HepG2 (cell line): ENCODE data around the gene ABCF1. TPM values are rescaled to one million over a fixed set of nuclear protein-coding genes. Genes with fewer than 3 reads are reported as not detected.
A peak's percentile ranks its signal among the peaks of the same experiment; 100 is the strongest.

ENCODE experiments used
- AGO2 ChIP-seq: fragments of 200-400 bp; formaldehyde crosslinking; optimal IDR thresholded peaks from 2 replicates; pipeline ENCODE3; 2017; ENCODE audit warnings: mild to moderate bottlenecking, low read depth, low read length, moderate library complexity
- ARNTL ChIP-seq: sonication (generic); formaldehyde crosslinking; IDR thresholded peaks from 2 replicates; pipeline ENCODE4 v1.4.0; 2020; ENCODE audit warnings: mild to moderate bottlenecking, missing genetic modification reagents
- DPF2 ChIP-seq: sonication (generic); formaldehyde crosslinking; IDR thresholded peaks from 2 replicates; pipeline ENCODE4 v1.4.0; 2020; ENCODE audit warnings: mild to moderate bottlenecking, low read depth, missing genetic modification reagents, borderline replicate concordance
- HMGXB3 ChIP-seq: sonication (generic); formaldehyde crosslinking; IDR thresholded peaks from 2 replicates; pipeline ENCODE4 v1.4.0; 2020; ENCODE audit warnings: missing genetic modification reagents, borderline replicate concordance
- KDM2A ChIP-seq: sonication (generic); formaldehyde crosslinking; IDR thresholded peaks from 2 replicates; pipeline ENCODE4 v1.4.0; 2020; ENCODE audit warnings: low read depth, missing genetic modification reagents, borderline replicate concordance
- MYPOP ChIP-seq: sonication (generic); formaldehyde crosslinking; IDR thresholded peaks from 2 replicates; pipeline ENCODE4 v1.8.1; 2023; ENCODE audit warnings: mild to moderate bottlenecking, moderate library complexity, missing genetic modification reagents
- ZBTB34 ChIP-seq: sonication (generic); formaldehyde crosslinking; IDR thresholded peaks from 2 replicates; pipeline ENCODE4 v1.8.0; 2022; ENCODE audit warnings: mild to moderate bottlenecking, missing genetic modification reagents
- ZFYVE20 ChIP-seq: sonication (generic); formaldehyde crosslinking; IDR thresholded peaks from 2 replicates; pipeline ENCODE4 v1.8.0; 2023; ENCODE audit warnings: low read depth, mild to moderate bottlenecking, moderate library complexity, missing genetic modification reagents, borderline replicate concordance
- ZNF546 ChIP-seq: sonication (generic); formaldehyde crosslinking; conservative IDR thresholded peaks from 2 replicates; pipeline ENCODE4 v1.8.1; 2023; ENCODE audit warnings: mild to moderate bottlenecking, missing genetic modification reagents
- ZNF563 ChIP-seq: sonication (generic); formaldehyde crosslinking; IDR thresholded peaks from 2 replicates; pipeline ENCODE4 v1.8.0; 2022; ENCODE audit warnings: mild to moderate bottlenecking, moderate library complexity, missing genetic modification reagents
- ZNF567 ChIP-seq: sonication (generic); formaldehyde crosslinking; IDR thresholded peaks from 2 replicates; pipeline ENCODE4 v1.8.1; 2023; ENCODE audit warnings: mild to moderate bottlenecking, missing genetic modification reagents, borderline replicate concordance
- ZNF619 ChIP-seq: sonication (generic); formaldehyde crosslinking; IDR thresholded peaks from 2 replicates; pipeline ENCODE4 v1.4.0; 2020; ENCODE audit warnings: mild to moderate bottlenecking, missing genetic modification reagents
- ZSCAN22 ChIP-seq: sonication (generic); formaldehyde crosslinking; IDR thresholded peaks from 2 replicates; pipeline ENCODE4 v1.4.0; 2020; ENCODE audit warnings: mild to moderate bottlenecking, missing genetic modification reagents
- polyA plus RNA-seq, 8 experiments: library from polyadenylated mRNA; depleted of rRNA in 3 of 8; stranded (reverse) in 7 of 8; unstranded in 1 of 8; fragments of >200 nt; fragmentation: Illumina TruSeq in 4 of 8; extraction: Trizol in 4 of 8; gene quantifications; 2 replicates each; pipeline versions ENCODE4 v1.2.1 to v1.2.3, GENCODE V29; 2011 to 2016; ENCODE audit warnings: low read depth in 4 of 8, missing spikeins in 1 of 8, mixed read lengths in 1 of 8; ENCODE audit not compliant: insufficient read depth in 1 of 8
- total RNA-seq, 5 experiments: library from RNA; depleted of rRNA; stranded (reverse); fragments of >200 nt; fragmentation: Illumina TruSeq; extraction: Trizol; gene quantifications; 2 replicates each; pipeline ENCODE4 v1.2.3, GENCODE V29; 2016; ENCODE audit warnings: low read depth in 1 of 5
- TF ChIP-seq, protein P1 (sequence below): sonication (generic); formaldehyde crosslinking; IDR thresholded peaks from 2 replicates; pipeline ENCODE4 v1.4.0; 2020; ENCODE audit warnings: missing genetic modification reagents, borderline replicate concordance
- TF ChIP-seq, protein P2 (sequence below): sonication (generic); formaldehyde crosslinking; IDR thresholded peaks from 2 replicates; pipeline ENCODE4 v1.4.0; 2020; ENCODE audit warnings: missing genetic modification reagents, mild to moderate bottlenecking, borderline replicate concordance
- TF ChIP-seq, protein P3 (sequence below): sonication (generic); formaldehyde crosslinking; IDR thresholded peaks from 2 replicates; pipeline ENCODE4 v1.8.0; 2023; ENCODE audit warnings: mild to moderate bottlenecking, missing genetic modification reagents

Gene ABCF1
- total and polyA plus RNA-seq, 2 of the 13 experiments (the other 11 are each of a cell fraction or from before 2014, with no cell fraction given) = 25.4 to 98.9 TPM

DNA sequence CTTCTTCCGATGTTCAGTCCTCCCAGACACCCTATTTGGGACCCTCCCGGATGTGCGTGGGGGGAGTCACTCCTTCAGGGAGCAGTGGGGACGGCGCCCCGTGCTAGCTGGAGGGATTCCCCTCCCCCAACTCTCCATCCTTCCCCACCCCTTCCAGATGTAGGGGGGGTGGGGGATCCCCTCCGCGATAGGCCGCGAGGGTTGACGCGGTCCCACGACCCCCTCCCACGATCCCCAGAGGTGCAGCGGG, 15.5 kb upstream of the ABCF1 start (continued):
- TF ChIP-seq, protein P1, sequence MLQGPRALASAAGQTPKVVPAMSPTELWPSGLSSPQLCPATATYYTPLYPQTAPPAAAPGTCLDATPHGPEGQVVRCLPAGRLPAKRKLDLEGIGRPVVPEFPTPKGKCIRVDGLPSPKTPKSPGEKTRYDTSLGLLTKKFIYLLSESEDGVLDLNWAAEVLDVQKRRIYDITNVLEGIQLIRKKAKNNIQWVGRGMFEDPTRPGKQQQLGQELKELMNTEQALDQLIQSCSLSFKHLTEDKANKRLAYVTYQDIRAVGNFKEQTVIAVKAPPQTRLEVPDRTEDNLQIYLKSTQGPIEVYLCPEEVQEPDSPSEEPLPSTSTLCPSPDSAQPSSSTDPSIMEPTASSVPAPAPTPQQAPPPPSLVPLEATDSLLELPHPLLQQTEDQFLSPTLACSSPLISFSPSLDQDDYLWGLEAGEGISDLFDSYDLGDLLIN (CRISPR knock-in tag) = 0 out of 2 replicates have a peak, but pooled peaks have one; percentile 9
- TF ChIP-seq ZBTB34 (CRISPR knock-in tag) = 0 out of 2 replicates have a peak, but pooled peaks have one; percentile 27
- TF ChIP-seq ZFYVE20 (CRISPR knock-in tag) = no peak
- peak; percentile 67; the same call in 1 of the 2 replicates for TF ChIP-seq ZSCAN22 (CRISPR knock-in tag)
- TF ChIP-seq ARNTL (CRISPR knock-in tag) = 0 out of 2 replicates have a peak, but pooled peaks have one; percentile 17
- TF ChIP-seq, protein P2, sequence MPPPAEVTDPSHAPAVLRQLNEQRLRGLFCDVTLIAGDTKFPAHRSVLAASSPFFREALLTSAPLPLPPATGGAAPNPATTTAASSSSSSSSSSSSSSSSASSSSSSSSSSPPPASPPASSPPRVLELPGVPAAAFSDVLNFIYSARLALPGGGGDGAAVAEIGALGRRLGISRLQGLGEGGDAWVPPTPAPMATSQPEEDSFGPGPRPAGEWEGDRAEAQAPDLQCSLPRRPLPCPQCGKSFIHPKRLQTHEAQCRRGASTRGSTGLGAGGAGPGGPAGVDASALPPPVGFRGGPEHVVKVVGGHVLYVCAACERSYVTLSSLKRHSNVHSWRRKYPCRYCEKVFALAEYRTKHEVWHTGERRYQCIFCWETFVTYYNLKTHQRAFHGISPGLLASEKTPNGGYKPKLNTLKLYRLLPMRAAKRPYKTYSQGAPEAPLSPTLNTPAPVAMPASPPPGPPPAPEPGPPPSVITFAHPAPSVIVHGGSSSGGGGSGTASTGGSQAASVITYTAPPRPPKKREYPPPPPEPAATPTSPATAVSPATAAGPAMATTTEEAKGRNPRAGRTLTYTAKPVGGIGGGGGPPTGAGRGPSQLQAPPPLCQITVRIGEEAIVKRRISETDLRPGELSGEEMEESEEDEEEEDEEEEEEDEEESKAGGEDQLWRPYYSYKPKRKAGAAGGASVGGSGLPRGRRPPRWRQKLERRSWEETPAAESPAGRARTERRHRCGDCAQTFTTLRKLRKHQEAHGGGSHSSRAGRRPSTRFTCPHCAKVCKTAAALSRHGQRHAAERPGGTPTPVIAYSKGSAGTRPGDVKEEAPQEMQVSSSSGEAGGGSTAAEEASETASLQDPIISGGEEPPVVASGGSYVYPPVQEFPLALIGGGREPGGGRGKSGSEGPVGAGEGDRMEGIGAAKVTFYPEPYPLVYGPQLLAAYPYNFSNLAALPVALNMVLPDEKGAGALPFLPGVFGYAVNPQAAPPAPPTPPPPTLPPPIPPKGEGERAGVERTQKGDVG (CRISPR knock-in tag) = peak; percentile 3; the same call in 1 of the 2 replicates
- TF ChIP-seq HMGXB3 = no peak
- peak; percentile 39; the same call in 1 of the 2 replicates for TF ChIP-seq MYPOP (CRISPR knock-in tag)
- TF ChIP-seq, protein P3, sequence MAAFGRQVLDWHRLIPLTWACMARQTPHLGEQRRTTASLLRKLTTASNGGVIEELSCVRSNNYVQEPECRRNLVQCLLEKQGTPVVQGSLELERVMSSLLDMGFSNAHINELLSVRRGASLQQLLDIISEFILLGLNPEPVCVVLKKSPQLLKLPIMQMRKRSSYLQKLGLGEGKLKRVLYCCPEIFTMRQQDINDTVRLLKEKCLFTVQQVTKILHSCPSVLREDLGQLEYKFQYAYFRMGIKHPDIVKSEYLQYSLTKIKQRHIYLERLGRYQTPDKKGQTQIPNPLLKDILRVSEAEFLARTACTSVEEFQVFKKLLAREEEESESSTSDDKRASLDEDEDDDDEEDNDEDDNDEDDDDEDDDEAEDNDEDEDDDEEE (CRISPR knock-in tag) = 0 out of 2 replicates have a peak, but pooled peaks have one; percentile 84
- TF ChIP-seq ZNF567 (CRISPR knock-in tag) = 0 out of 2 replicates have a peak, but pooled peaks have one; percentile 5
- TF ChIP-seq ZNF563 (CRISPR knock-in tag) = peak; percentile 19; the same call in 1 of the 2 replicates
- no peak for TF ChIP-seq KDM2A (CRISPR knock-in tag)
- 0 out of 2 replicates have a peak, but pooled peaks have one; percentile 80 for TF ChIP-seq ZNF546
- TF ChIP-seq ZNF619 (CRISPR knock-in tag) = 0 out of 2 replicates have a peak, but pooled peaks have one; percentile 27
- TF ChIP-seq DPF2 (CRISPR knock-in tag) = 0 out of 2 replicates have a peak, but pooled peaks have one; percentile 44
- TF ChIP-seq AGO2 = peak; percentile 56
